Activated CD8-positive, alpha-beta T cell treated with anti-CD3 and anti-CD28 coated beads for 36 hours (primary cell): Measurements from ENCODE around the gene TMPO. TPM values are rescaled to one million over a fixed set of nuclear protein-coding genes. Genes with fewer than 3 reads are reported as not detected.
"Not testable (repeated sequence)": the region's sequence is repeated elsewhere in the genome, so short reads cannot be mapped to it uniquely, and the experiment has no call there.

Source experiments
- ATAC-seq: fragments of 200-7000 bp; cut with Tn5 transposase; one replicate; pipeline ENCODE4 v1.10.0; 2021; ENCODE audit warnings: mild to moderate bottlenecking, moderate library complexity
- CTCF ChIA-PET: fragments of 350-600 bp; sonication (Branson Sonifier 250); formaldehyde crosslinking; loops from one replicate; lab custom pipeline; 2021; ENCODE audit warnings: antibody characterized with exemption; lab: Charles Lee
- POLR2A ChIA-PET: fragments of 350-600 bp; sonication (Branson Sonifier 250); formaldehyde crosslinking; loops from one replicate; lab custom pipeline; 2021; ENCODE audit warnings: antibody characterized with exemption; lab: Charles Lee
- DNase-seq: peaks from one replicate; pipeline ENCODE4 v3.0.0-alpha.2; 2020
- H3K27ac Mint-ChIP-seq: one replicate; pipeline ENCODE4 v1.8.0; 2021; ENCODE audit warnings: mild to moderate bottlenecking, mixed read lengths
- H3K27me3 Mint-ChIP-seq: one replicate; pipeline ENCODE4 v1.8.0; 2021; ENCODE audit warnings: mixed read lengths
- H3K36me3 Mint-ChIP-seq: one replicate; pipeline ENCODE4 v1.8.0; 2021; ENCODE audit warnings: low read depth, mixed read lengths
- H3K4me1 Mint-ChIP-seq: one replicate; pipeline ENCODE4 v1.8.0; 2021; ENCODE audit warnings: low read depth, mixed read lengths
- H3K4me3 Mint-ChIP-seq: one replicate; pipeline ENCODE4 v1.8.0; 2021; ENCODE audit warnings: mild to moderate bottlenecking, moderate library complexity, mixed read lengths
- H3K9me3 Mint-ChIP-seq: one replicate; pipeline ENCODE4 v1.8.0; 2021; ENCODE audit warnings: mixed read lengths
- CTCF ChIP-seq: fragments of 200-600 bp; IDR thresholded peaks from one replicate; pipeline ENCODE4 v1.8.0; 2022; ENCODE audit warnings: antibody characterized with exemption, mild to moderate bottlenecking
- intact Hi-C: fragments of 100-400 bp; cut with micrococcal nuclease; formaldehyde crosslinking; loops from one replicate; pipeline ENCODE4 v1.10.0; 2022
- total RNA-seq, 2 experiments: library from RNA; stranded (reverse); gene quantifications; one replicate each; pipeline ENCODE4 v1.2.3, GENCODE V29; 2021

The TMPO gene
- total RNA-seq, 2 experiments from 2014 or later, result 324 to 328 TPM

- H3K4me3 Mint-ChIP-seq, result no peak overlapping the region
- H3K27ac Mint-ChIP-seq, result no peak overlapping the region
- CTCF ChIA-PET, result no interaction called here
- POLR2A ChIA-PET, result interaction anchor here (0.5 kb wide), 1 partner anchor 36 kb away, joined by 3 read pairs; no protein-coding TSS in a partner anchor
- no peaks in the 10 kb centered on the region for H3K36me3 Mint-ChIP-seq
- intact Hi-C loops, result no loop called here
- TF ChIP-seq CTCF, result no peak
- DNase-seq, result no peak
- ATAC-seq, result no peak
- no peaks in the 10 kb centered on the region for H3K4me1 Mint-ChIP-seq
- H3K9me3 Mint-ChIP-seq, result no peaks in the 10 kb centered on the region
- H3K27me3 Mint-ChIP-seq, result no peaks in the 10 kb centered on the region
These were observed 44.3 kb downstream of the TMPO start for GRCh38 chr12:98559666-98560065.

- POLR2A ChIA-PET, result no interaction called here
- intact Hi-C loops, result no loop called here
These were observed 46.5 kb downstream of the TMPO start for GRCh38 chr12:98561846-98562245.

GRCh38 chr12:98572010-98572409 lies 56.6 kb downstream of the TMPO start:
- H3K36me3 Mint-ChIP-seq, result no peaks in the 10 kb centered on the region
- no peak for TF ChIP-seq CTCF
- no peak overlapping the region for H3K27ac Mint-ChIP-seq
- H3K4me1 Mint-ChIP-seq, result no peaks in the 10 kb centered on the region
- POLR2A ChIA-PET, result no interaction called here
- intact Hi-C loops, result no loop called here
- H3K9me3 Mint-ChIP-seq, result no peaks in the 10 kb centered on the region
- CTCF ChIA-PET, result interaction anchor here (0.9 to 1.7 kb wide), 4 partner anchors 9 to 96 kb away, joined by 3 read pairs; no protein-coding TSS in a partner anchor
- H3K27me3 Mint-ChIP-seq, result no peaks in the 10 kb centered on the region
- ATAC-seq (no peak), DNase-seq (no peak)
- no peak overlapping the region for H3K4me3 Mint-ChIP-seq

More at GRCh38 chr12:98561846-98562245, 46.5 kb downstream of the TMPO start:
- DNase-seq (no peak), ATAC-seq (no peak)
- Mint-ChIP-seq H3K27ac (no peak overlapping the region), H3K9me3 (no peaks in the 10 kb centered on the region), H3K36me3 (no peaks in the 10 kb centered on the region), H3K4me1 (peaks cover under 1% of the 10 kb centered on the region), H3K4me3 (no peak overlapping the region), H3K27me3 (no peaks in the 10 kb centered on the region)
- no peak for TF ChIP-seq CTCF
- CTCF ChIA-PET, result no interaction called here

GRCh38 chr12:98574110-98574509 lies 58.7 kb downstream of the TMPO start:
- H3K4me1 Mint-ChIP-seq, result no peaks in the 10 kb centered on the region
- no peak for ATAC-seq
- ChIA-PET POLR2A (no interaction called here), CTCF (interaction anchor here (1.2 kb wide), 1 partner anchor 37 kb away, joined by 3 read pairs; no protein-coding TSS in a partner anchor)
- H3K4me3 Mint-ChIP-seq, result no peak overlapping the region
- H3K27me3 Mint-ChIP-seq, result no peaks in the 10 kb centered on the region
- no peaks in the 10 kb centered on the region for H3K9me3 Mint-ChIP-seq
- no peaks in the 10 kb centered on the region for H3K36me3 Mint-ChIP-seq
- intact Hi-C loops, result no loop called here
- H3K27ac Mint-ChIP-seq, result no peak overlapping the region
- no peak for TF ChIP-seq CTCF
- no peak for DNase-seq

- intact Hi-C loops, result no loop called here
These were observed 59.6 kb downstream of the TMPO start for GRCh38 chr12:98575013-98575412.

GRCh38 chr12:98576795-98577194 lies 61.4 kb downstream of the TMPO start:
- DNase-seq, H3K9me3 Mint-ChIP-seq, H3K4me1 Mint-ChIP-seq, POLR2A ChIA-PET, H3K36me3 Mint-ChIP-seq, H3K27ac Mint-ChIP-seq, H3K4me3 Mint-ChIP-seq, H3K27me3 Mint-ChIP-seq, ATAC-seq, intact Hi-C loops: not testable (repeated sequence)
- CTCF ChIA-PET, result interaction anchor here (5.2 kb wide), 1 partner anchor 10 kb away, joined by 34 read pairs; no protein-coding TSS in a partner anchor

More at GRCh38 chr12:98575013-98575412, 59.6 kb downstream of the TMPO start:
- H3K27me3 Mint-ChIP-seq, result no peaks in the 10 kb centered on the region
- no peak for ATAC-seq
- H3K4me3 Mint-ChIP-seq, result no peak overlapping the region
- TF ChIP-seq CTCF, result no peak
- ChIA-PET CTCF (interaction anchor here (0.9 to 5.2 kb wide), 2 partner anchors 8 to 84 kb away, joined by 3 to 34 read pairs; no protein-coding TSS in a partner anchor), POLR2A (interaction anchor here (0.6 to 1.1 kb wide), 2 partner anchors 25 to 45 kb away, joined by 3 to 5 read pairs; no protein-coding TSS in a partner anchor)
- no peak overlapping the region for H3K27ac Mint-ChIP-seq
- H3K9me3 Mint-ChIP-seq, result no peaks in the 10 kb centered on the region
- H3K4me1 Mint-ChIP-seq, result no peaks in the 10 kb centered on the region
- H3K36me3 Mint-ChIP-seq, result no peaks in the 10 kb centered on the region
- DNase-seq, result no peak
